Spleen (tissue), 11 donors: ENCODE results near the gene OBSCN. TPM values are rescaled to one million over a fixed set of nuclear protein-coding genes. Genes with fewer than 3 reads are reported as not detected.
"Not testable (repeated sequence)": the region's sequence is repeated elsewhere in the genome, so short reads cannot be mapped to it uniquely, and the experiment has no call there.

ENCODE experiments used
- DNase-seq: peaks from one replicate; pipeline ENCODE4 v3.0.0-alpha.2; 2020
- H3K27ac ChIP-seq, 8 donors: fragments of 200-600 bp; sonication (generic) in 7 of 8; 1 replicate in 4 of 8; 2 replicates in 4 of 8; pipeline versions ENCODE4 v1.5.0 to v1.8.0; 2016 to 2021; ENCODE audit warnings: inconsistent platforms in 4 of 8, mild to moderate bottlenecking in 4 of 8, moderate library complexity in 1 of 8
- H3K27me3 ChIP-seq, 7 donors: fragments of 200-600 bp; sonication (generic) in 6 of 7; replicated peaks in 1 of 7; 1 replicate in 4 of 7; 2 replicates in 3 of 7; pipeline versions ENCODE4 v1.5.0 to v1.8.0; 2016 to 2021; ENCODE audit warnings: inconsistent platforms in 3 of 7, mild to moderate bottlenecking in 1 of 7
- H3K36me3 ChIP-seq, 6 donors: fragments of 200-600 bp; sonication (generic) in 5 of 6; 1 replicate in 4 of 6; 2 replicates in 2 of 6; pipeline versions ENCODE4 v1.5.0 to v1.8.0; 2016 to 2021; ENCODE audit warnings: inconsistent platforms in 2 of 6
- H3K4me1 ChIP-seq, 6 donors: fragments of 200-600 bp; sonication (generic) in 5 of 6; 1 replicate in 3 of 6; 2 replicates in 3 of 6; pipeline versions ENCODE4 v1.5.0 to v1.8.0; 2016 to 2021; ENCODE audit warnings: inconsistent platforms in 3 of 6
- H3K4me3 ChIP-seq, 8 donors: fragments of 200-600 bp; sonication (generic) in 7 of 8; 1 replicate in 4 of 8; 2 replicates in 4 of 8; pipeline versions ENCODE4 v1.5.0 to v1.8.0; 2016 to 2021; ENCODE audit warnings: inconsistent platforms in 4 of 8, mild to moderate bottlenecking in 4 of 8, moderate library complexity in 2 of 8
- H3K9me3 ChIP-seq, 8 donors: fragments of 200-600 bp; sonication (generic) in 7 of 8; 1 replicate in 4 of 8; 2 replicates in 4 of 8; pipeline versions ENCODE4 v1.5.0 to v1.8.0; 2016 to 2021; ENCODE audit warnings: inconsistent platforms in 4 of 8
- CTCF ChIP-seq, 11 experiments: fragments of 200-600 bp in 7 of 11; fragments of 450-650 bp in 4 of 11; sonication (generic) in 4 of 11; IDR thresholded peaks in 8 of 11; conservative IDR thresholded peaks in 3 of 11; 1 replicate in 7 of 11; 2 replicates in 4 of 11; pipeline versions ENCODE4 v1.4.0 to v1.8.0; 2016 to 2021; ENCODE audit warnings: antibody characterized with exemption in 11 of 11, inconsistent platforms in 4 of 11, mild to moderate bottlenecking in 1 of 11
- POLR2A ChIP-seq, 3 donors: fragments of 450-650 bp; IDR thresholded peaks; one replicate each; pipeline ENCODE4 v1.5.1; 2017; ENCODE audit warnings: antibody characterized with exemption in 3 of 3, mild to moderate bottlenecking in 1 of 3
- POLR2AphosphoS5 ChIP-seq, 3 donors: sonication (generic); formaldehyde crosslinking; IDR thresholded peaks; one replicate each; pipeline ENCODE4 v1.5.1; 2017; ENCODE audit warnings: antibody characterized with exemption in 3 of 3
- WGBS, 5 donors: extraction: QIAGEN DNeasy Blood & Tissue Kit in 3 of 5; methylation state at CpG; one replicate each; pipeline versions ENCODE4 v1.1.5 to v1.1.7; 2013 to 2018; 5-methylcytosine and 5-hydroxymethylcytosine counted together
- intact Hi-C: fragments of 100-400 bp; cut with DNase I; formaldehyde crosslinking; loops from one replicate; pipeline ENCODE4 v1.15.0; 2023; ENCODE audit warnings: low total_unique reads
- polyA plus RNA-seq, 3 donors: library from polyadenylated mRNA; stranded (reverse); fragments of 200-250 nt; gene quantifications; one replicate each; pipeline ENCODE4 v1.2.1, GENCODE V29; 2013
- total RNA-seq, 7 donors: library from RNA; depleted of rRNA in 3 of 7; stranded (reverse); fragments of >200 nt in 3 of 7; fragmentation: NEBNext Ultra II Directional in 4 of 7; extraction: Animal tissue kit (Norgen Biotek cat#: 25700) in 4 of 7; gene quantifications; one replicate each; pipeline versions ENCODE4 v1.1.0 to v1.2.1, GENCODE V29; 2016 to 2021
- donor health status: healthy with polysubstance abuse.
- donor health status: DM: no; HTN: no; CAD: no; lungs with moderate emphysema.
- donor health status: DM: no; HTN: no; CAD: no.
- donor health status: Bipolar disorder and iron deficiency.
- donor health status: healthy.
- donor health status: DM: no; HTN: no; CAD: no.
- donor health status: DM: yes; HTN: yes; CAD: no.

OBSCN gene
- total and polyA plus RNA-seq, 10 donors: 12.6 to 71.7 (median 41.9) TPM

GRCh38 chr1:228172591-228173527 is 35.0 kb upstream of the OBSCN start:
- Histone ChIP-seq H3K9me3 (peaks cover 0 to 4% (median 0%) of the 10 kb centered on the region in 8 donors), H3K4me3 (no peak overlapping the region), H3K36me3 (peaks cover 5 to 39% (median 8%) of the 10 kb centered on the region in 6 donors), H3K27ac (peak overlapping the region in 1 of 8 donors; percentile 36), H3K27me3 (no peaks in the 10 kb centered on the region), H3K4me1 (peaks cover 0 to 57% (median 3%) of the 10 kb centered on the region in 6 donors)
- TF ChIP-seq POLR2A (IDR thresholded peaks at IDR 0.05) (no peak), CTCF (IDR thresholded peaks at IDR 0.05 in 8 of 11, conservative IDR thresholded peaks at IDR 0.05 in 3 of 11) (no peak), POLR2AphosphoS5 (IDR thresholded peaks at IDR 0.05) (no peak)
- 81 to 91% (median 90%) methylated on average over 13 to 21 of the region's 21 CpGs for WGBS, 5 donors
- intact Hi-C loops: no loop called here
- peak; percentile 73 for DNase-seq

GRCh38 chr1:228173528-228174481 is 34.0 kb upstream of the OBSCN start:
- intact Hi-C loops, H3K27me3 ChIP-seq, H3K9me3 ChIP-seq, H3K4me3 ChIP-seq: not testable (repeated sequence)
- H3K36me3 ChIP-seq: peaks cover 5 to 29% (median 8%) of the 10 kb centered on the region in 6 donors
- peaks cover 0 to 57% (median 9%) of the 10 kb centered on the region in 6 donors for H3K4me1 ChIP-seq
- peak overlapping the region in 2 of 8 donors; percentile 36 for H3K27ac ChIP-seq
- peak; percentile 83 for DNase-seq
- 66 to 96% (median 81%) methylated on average over 3 to 38 of the region's 69 CpGs for WGBS, 5 donors

GRCh38 chr1:228174482-228175315 is 33.1 kb upstream of the OBSCN start:
- 91 to 96% (median 93%) methylated on average over 28 to 52 of the region's 52 CpGs for WGBS, 5 donors
- H3K4me1 ChIP-seq: peaks cover 0 to 53% (median 10%) of the 10 kb centered on the region in 6 donors
- H3K27ac ChIP-seq: peak overlapping the region in 1 of 8 donors; percentile 56
- DNase-seq: peak; percentile 84
- TF ChIP-seq POLR2A (IDR thresholded peaks at IDR 0.05): no peak
- TF ChIP-seq CTCF (IDR thresholded peaks at IDR 0.05 in 8 of 11, conservative IDR thresholded peaks at IDR 0.05 in 3 of 11): no peak
- no peak for TF ChIP-seq POLR2AphosphoS5 (IDR thresholded peaks at IDR 0.05)
- H3K36me3 ChIP-seq: peaks cover 5 to 26% (median 8%) of the 10 kb centered on the region in 6 donors
- no peaks in the 10 kb centered on the region for H3K27me3 ChIP-seq
- no peak overlapping the region for H3K4me3 ChIP-seq
- peaks cover 0 to 4% (median 0%) of the 10 kb centered on the region in 8 donors for H3K9me3 ChIP-seq
- intact Hi-C loops: no loop called here
